GM21825 (cell line): ENCODE data around the gene PAX8.
A peak's percentile ranks its signal among the peaks of the same experiment; 100 is the strongest.

ENCODE experiments used
- ATAC-seq: cut with Tn5 transposase; IDR thresholded peaks from one replicate; pipeline ENCODE4 v1.9.1; 2021; ENCODE audit warnings: mild to moderate bottlenecking, moderate library complexity; ENCODE audit not compliant: unreplicated experiment

Gene PAX8

GRCh38 chr2:113209011-113209645 is 69.6 kb downstream of the PAX8 start:
- no peak for ATAC-seq

DNA sequence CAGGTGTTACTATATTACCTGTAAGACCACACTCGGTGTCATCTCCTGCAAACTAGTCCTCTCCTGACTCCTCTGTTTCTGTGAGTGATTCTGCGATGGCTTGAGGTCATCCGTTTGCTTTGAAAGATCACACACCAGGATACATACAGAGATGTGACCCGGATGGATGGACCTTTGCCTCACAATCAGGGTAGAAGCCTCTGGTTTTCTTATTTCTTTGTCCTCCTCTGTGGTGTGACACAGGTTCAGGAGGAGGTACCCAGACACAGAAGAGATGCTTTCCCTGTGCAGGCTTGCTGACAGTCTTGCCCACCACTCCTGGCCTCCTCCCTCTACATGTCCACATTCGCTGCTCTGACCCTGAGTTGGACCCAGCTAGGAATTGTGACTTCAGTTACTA is 70.3 kb downstream of the PAX8 start:
- ATAC-seq: no peak

DNA sequence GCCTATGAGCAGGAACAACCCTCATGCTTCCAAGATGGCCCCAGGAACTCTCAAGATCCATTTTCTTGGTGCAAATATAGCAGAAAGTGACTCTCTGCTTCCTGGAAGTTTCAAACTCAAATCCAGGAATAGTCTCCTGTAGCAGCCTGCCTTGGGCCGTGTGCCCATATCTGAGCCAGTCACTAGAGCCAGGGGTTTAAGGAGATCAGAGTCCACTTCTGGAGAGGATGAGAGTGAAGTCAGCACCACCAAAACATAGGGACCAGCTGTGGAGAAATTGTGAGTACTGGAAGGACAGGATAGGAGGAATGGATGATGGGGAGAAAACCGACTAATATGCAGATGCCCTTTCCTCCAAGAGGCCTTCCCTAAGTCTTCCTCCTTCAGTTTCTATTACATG is 71.7 kb downstream of the PAX8 start:
- ATAC-seq: no peak

- no peak for ATAC-seq
These were observed 72.5 kb downstream of the PAX8 start for GRCh38 chr2:113206251-113206650.

DNA sequence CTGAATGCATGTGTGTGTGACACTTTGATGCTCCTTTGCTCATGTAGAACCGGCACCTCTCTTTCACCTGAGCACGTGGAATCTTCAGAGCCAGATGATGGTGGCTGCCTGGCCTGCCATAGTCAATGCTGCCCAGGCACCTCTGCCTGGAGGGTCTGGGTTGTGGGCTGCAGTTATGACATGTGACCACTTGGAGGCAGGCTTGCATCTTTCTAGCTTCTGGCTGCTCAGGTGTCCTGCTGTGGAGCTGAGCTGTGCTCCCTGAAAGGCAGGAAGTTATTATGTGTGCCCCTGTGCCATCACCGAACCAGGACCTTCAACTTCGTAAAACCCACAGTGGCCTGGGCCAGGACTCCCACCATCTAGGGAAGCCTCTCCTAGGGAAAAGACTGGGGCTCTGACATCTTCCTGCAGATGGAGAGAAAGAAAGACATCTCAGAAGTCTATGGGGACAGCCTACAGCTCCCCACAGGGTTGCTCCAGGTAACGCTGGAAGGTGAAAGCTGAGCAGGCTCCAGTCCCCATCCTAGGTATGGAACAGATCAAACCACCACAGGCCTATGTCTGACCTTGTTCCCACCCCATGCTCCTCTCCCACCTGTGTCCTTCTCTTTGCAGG is 74.7 kb downstream of the PAX8 start:
- peak; percentile 70 for ATAC-seq

DNA sequence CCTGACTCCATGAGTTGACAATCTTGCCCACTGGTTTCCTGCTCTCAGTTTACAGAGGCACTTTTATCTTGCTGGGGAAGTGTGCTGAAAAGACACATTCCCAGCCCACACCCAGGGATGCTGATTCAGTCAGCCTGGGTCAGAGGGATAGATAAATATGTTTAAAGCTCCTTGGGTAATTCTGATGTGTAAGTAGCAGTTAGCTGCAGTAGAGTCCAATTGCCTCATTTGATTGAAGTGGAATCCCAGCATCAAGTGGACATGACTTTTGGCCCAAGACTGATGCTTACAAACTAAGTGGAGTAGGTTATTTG is 75.5 kb downstream of the PAX8 start:
- no peak for ATAC-seq

DNA sequence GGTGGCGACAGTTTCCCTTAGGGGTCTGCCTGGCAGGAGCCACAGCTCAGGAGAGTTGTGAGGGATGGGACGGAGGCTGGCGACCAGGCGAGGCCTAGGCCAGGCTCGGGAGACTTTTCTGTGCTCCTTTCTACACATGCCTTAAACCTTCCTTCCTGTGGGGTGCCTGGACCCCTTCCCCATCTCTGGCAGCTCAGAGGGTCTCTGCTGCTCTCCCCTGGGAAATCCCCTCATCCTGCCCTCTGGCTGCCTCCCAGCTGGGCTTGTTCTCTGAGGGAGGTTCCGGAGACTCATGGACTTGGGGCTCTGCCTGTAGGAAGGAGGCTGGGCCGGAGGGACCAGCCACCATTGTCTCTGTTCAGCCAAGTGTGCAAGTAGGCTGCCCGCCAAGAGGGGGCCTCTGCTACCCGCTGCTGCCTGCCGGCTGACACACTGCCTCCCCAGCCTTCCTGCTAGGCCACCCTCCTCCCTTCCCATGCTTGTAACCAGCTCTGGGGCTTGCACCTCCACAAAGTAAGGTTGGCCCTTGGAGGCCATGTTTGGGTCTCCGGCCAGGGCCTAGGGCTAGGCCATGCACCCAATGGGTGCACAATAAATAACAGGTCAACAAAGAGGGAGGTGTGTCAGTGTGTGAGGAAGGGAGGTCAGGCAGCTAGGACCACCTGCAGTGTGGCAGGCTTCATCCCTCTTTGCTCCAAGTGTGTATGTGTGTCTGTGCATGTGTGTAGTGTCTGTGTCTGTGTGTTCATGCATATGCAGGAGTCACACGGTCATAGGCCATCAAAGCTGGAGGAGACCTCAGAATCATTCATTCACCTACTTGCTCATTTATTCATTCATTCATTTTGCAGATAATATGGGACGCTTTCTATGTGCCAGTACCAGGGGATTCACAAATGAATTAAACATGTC is 76.2 kb downstream of the PAX8 start:
- no peak for ATAC-seq

DNA sequence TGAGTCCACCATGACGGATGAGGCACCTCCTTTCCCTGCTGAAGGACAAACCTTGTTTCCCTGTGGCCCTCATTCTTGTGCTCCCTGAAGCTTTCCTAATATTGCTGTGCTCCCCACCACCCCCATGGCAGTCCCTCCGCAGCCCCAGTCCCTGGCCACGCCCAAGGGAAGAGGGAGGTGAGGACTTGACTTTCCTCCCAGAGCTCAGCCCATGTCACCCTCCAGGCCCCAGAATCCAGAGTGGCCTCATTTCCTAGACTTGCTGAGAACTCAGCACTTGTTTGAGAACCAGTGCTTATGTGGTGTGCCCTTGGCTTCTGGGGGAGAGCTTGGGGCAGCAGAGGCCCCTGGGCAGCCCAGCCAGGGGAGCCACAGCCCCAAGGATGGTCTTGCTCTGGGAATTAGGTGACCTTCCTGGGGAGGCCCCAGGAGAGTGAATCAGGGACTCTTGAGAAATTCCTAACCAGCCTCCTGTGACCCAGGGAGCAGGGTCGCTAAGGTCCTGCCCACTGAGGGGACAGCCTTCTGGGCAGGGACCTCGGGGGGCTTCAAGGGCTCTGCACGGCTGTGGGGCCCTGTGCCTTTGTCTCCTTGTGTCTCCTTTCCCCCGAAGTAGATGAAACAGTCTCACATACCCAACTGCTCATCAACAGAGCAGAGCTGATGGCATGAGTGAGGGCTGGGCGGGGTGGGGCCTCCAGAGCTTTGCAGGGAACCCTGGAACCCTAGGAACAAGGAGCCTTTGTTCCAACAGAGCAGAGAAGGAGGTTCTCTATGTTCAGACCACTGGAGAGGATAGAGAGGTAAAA is 77.0 kb downstream of the PAX8 start:
- ATAC-seq: no peak

DNA sequence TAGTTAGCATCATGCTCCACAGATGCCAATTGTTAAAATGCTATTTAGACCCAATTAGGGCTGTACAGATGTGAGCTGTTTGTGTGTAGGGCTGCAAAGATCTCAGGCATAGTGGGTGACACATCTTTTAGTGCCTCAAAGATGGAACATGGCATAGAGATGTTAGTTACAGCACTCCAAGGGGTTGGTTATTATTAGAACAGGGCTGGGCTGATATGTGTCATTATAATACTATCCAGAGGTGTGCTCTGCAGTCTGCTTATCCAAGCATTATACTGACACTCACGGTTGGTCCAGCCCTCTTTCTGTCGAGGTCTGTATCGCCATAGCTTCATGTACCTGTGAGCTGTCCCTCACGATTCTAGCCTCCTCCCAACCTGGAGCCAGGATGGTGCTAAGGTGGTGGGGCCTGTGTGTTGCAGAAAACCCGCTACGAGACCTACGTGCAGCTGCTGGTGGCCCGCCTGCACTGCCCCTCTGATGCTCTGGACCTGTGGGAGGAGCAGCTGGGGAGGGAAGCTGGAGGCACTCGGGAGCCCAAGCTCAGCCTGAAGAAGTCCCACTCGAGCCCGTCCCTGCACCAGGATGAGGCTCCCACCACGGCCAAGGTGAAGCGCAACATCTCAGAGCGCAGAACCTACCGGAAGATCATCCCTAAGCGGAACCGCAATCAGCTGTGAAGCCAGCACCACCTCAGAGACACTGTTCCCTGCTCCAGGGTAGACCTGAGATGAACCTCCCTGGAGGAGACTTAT is 77.8 kb downstream of the PAX8 start:
- no peak for ATAC-seq

DNA sequence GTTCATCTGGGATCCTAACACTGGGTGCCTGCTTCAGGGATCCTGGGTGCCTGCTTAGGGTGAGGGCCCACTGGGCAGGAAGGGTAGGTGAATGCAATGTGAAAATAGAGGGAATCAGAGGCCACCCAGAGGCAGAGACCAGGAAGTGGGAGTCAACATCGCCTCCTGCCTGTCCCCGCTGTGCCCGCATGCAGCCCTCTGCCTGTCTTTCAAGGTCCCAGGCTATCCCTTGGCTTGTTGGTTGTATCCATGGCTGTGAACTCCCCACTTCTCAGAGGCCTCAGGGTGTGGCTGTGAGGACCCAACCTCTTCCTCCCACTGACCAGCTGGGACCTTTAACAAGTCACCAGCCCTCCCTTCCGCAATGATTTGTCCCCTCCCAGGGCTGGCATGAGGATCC is 78.5 kb downstream of the PAX8 start:
- no peak for ATAC-seq

- peak; percentile 73 for ATAC-seq
These were observed 79.7 kb downstream of the PAX8 start for GRCh38 chr2:113198790-113199612.

DNA sequence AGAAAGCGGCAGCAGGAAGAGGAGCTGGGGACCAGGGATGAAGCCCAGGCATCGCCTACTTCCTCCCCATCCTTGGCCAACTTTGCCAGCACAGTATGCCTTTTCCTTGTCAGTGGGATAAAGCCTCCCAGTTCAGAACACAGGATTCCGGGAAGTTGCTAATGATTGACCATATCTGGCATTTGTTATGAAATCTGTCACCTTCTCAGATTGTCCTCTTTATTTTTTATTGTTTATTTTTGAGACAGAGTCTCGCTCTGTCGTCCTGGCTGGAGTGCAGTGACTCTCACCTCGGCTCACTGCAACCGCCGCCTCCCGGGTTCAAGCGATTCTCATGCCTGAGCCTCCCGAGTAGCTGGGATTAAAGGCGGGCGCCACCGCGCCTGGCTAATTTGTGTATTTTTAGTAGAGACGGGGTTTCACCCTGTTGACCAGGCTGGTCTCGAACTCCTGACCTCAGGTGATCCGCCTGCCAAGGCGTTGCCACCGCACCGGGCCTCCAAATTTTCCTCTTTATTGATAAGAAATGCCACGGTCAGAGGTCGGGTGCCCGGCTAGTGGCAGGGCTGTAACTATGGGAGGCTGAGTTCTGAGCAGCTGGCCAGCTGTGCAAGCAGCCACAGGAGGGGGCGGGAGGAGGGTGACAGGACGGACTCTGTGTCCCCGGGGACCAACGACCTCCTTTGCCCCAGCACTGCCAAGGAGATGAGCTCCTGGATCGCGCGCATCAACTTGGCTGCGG is 80.5 kb downstream of the PAX8 start:
- no peak for ATAC-seq

- no peak for ATAC-seq
These were observed 81.2 kb downstream of the PAX8 start for GRCh38 chr2:113197347-113198047.

- no peak for ATAC-seq
These were observed 81.9 kb downstream of the PAX8 start for GRCh38 chr2:113196839-113197238.

DNA sequence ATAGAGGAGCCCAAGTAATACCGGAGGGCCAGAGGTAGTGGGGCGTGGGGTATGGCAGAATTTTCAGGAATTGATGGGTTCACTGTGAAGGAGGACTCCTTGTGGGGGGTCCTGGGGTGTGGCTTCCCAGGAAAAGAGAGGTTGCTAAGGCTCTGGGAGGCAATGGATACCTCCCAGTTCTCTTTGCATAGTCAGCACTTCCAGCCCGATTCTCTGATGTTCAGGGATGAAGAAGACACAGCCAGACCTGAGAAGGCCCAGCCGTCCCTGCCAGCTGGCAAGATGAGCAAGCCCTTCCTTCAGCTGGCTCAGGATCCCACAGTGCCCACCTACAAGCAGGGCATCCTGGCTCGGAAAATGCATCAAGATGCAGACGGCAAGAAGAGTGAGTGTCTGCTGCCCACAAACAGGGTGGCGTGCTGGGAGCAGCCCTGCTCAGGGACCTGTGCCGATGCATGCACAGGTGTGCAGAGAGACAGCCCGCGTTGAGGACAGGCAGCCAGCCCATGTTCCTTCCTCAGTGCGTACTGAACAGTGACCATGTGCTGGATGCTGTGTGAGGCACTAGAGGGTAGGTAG is 82.7 kb downstream of the PAX8 start:
- no peak for ATAC-seq

DNA sequence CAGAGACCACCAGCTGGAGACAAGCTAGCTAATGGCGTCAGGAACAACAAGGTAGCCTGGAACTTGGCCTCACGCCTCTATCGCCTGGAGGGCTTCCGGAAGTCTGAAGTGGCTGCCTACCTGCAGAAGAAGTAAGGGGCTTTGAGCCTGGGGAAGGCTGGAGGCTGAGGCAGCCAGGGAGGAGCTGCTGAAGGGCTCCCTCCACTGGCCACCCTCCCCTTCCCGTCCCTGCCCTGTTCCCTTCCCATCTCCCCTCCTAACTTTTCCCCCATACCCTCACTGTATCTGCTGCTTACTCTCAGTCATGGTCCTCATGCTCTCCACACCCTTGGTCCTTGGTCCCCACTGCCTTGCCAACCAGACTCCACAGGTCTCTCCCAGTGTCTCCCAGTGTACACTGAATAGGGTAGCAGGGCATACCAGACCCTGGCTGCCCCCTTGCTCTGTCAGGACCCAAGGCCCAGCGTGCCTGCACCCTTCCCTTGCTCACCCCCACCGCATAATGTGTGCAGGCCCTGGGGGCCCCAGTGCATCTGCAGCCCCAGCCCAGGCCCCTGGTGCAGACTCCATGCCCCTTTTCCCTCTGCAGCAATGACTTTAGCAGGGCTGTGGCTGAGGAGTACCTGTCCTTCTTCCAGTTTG is 86.1 kb downstream of the PAX8 start:
- ATAC-seq: no peak

DNA sequence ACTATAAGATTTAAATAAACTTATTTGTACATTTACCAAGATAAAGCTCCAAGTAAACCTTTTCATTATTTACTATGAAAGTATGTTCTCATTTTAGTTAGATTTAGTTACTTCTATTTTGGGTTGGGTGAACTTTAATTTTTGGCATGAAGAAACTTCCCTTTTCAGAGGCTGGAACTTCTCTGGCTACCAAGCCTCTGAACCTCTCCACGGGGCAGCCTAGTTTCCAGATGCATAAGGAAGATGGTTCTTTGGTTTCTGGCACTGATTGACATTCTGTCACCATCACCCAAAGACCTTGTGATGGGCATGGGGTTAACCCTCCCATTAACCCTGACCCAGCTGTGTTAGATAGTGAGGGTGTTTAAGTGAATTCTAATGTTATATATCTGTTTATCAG is 87.8 kb downstream of the PAX8 start:
- no peak for ATAC-seq

- ATAC-seq: no peak
These were observed 91.0 kb downstream of the PAX8 start for GRCh38 chr2:113187771-113188170.
